Bronchial epithelial cell (primary cell): ENCODE results near the gene MGMT. TPM values are rescaled to one million over a fixed set of nuclear protein-coding genes. Genes with fewer than 3 reads are reported as not detected.

Experiments
- DNase-seq: peaks from one replicate; pipeline ENCODE4 v3.0.0-alpha.2; 2010; ENCODE audit warnings: low read depth
- FAIRE-seq: peaks from 2 replicates; lab custom pipeline; 2011; peaks lifted over from hg19 to GRCh38; lab: Jason Lieb, UNC
- H3K27me3 ChIP-seq: 2 replicates; pipeline ENCODE4 v1.5.1; 2011; ENCODE audit warnings: low read length; ENCODE audit not compliant: control insufficient read depth, insufficient read depth
- H3K36me3 ChIP-seq: 2 replicates; pipeline ENCODE4 v1.5.1; 2011; ENCODE audit warnings: low read length; ENCODE audit not compliant: control insufficient read depth, insufficient read depth
- H3K4me3 ChIP-seq: 2 replicates; pipeline ENCODE4 v1.5.1; 2011; ENCODE audit warnings: mild to moderate bottlenecking, low read depth, low read length, control low read depth
- total RNA-seq: library from RNA; depleted of rRNA; stranded (reverse); fragments of >200 nt; gene quantifications from 2 replicates; pipeline ENCODE4 v1.2.1, GENCODE V29; 2014
- TF ChIP-seq, protein P1 (sequence below): IDR thresholded peaks from 2 replicates; pipeline ENCODE4 v1.5.1; 2011; ENCODE audit warnings: mild to moderate bottlenecking, moderate library complexity, low read length, control low read depth, inconsistent platforms; ENCODE audit not compliant: insufficient read depth, severe bottlenecking

MGMT gene
- total RNA-seq, 1 donor from 2014 or later = 19.7 TPM

DNA sequence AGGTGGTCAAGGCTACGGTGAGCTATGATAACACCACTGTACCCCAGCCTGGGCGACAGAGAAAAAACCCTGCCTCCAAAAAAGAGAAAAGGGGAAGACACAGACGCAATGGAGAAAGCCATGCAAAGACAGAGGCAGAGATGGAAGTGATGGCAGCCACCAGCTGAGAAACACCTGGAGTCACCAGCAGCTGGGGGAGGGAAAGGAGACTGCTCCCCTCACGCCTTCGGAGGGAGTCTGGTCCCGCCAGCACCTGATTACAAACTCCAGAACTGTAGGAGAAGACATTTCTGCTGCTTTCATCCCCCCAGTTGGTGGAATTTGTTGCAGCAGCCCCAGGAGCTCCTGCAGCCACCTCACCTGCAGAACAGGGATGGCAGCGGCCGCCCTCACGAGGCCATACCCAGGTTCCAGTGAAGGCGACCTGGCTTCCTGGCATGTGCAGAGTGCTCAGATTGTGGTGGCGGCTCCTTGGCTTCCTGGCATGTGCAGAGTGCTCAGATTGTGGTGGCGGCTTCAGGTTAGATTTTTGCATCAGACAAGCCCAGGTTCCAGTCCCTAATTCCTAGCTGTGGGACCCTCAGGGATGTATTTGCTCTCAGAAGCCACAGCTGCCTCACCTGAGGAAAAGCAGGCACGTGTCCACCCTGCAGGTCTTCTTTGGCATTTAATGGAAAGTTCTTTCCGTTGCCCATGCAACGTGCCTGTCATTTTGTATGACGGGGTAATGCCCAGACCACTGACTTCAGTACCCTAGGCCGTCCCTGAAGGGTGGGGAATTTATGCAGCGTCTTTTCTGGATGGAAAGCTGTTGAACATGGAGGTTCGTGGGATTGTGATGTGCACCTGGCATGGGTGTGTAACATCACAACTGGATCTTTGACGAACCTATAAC is 314.1 kb downstream of the MGMT start:
- no peaks in the 10 kb centered on the region for H3K36me3 ChIP-seq
- no peak for FAIRE-seq

DNA sequence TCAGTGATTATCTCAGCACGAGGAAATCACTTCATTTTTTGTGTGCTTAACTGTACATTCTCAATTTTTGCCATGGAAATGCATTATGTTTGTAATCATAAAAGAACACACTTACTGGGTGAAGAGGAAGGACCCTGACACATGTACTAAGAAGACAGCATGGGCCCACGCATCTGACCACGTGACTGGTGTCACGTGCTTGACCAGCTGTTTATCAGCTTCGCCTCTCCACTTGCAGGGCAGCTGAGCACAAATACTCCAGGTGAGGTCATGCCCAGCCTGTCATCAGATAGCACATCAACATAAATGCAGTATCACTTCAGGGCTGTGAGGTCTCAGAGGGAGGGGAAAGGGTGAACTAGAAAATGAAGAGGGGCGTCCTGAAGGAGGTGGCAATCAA is 317.2 kb downstream of the MGMT start:
- DNase-seq (no peak), FAIRE-seq (no peak)
- TF ChIP-seq, protein P1, sequence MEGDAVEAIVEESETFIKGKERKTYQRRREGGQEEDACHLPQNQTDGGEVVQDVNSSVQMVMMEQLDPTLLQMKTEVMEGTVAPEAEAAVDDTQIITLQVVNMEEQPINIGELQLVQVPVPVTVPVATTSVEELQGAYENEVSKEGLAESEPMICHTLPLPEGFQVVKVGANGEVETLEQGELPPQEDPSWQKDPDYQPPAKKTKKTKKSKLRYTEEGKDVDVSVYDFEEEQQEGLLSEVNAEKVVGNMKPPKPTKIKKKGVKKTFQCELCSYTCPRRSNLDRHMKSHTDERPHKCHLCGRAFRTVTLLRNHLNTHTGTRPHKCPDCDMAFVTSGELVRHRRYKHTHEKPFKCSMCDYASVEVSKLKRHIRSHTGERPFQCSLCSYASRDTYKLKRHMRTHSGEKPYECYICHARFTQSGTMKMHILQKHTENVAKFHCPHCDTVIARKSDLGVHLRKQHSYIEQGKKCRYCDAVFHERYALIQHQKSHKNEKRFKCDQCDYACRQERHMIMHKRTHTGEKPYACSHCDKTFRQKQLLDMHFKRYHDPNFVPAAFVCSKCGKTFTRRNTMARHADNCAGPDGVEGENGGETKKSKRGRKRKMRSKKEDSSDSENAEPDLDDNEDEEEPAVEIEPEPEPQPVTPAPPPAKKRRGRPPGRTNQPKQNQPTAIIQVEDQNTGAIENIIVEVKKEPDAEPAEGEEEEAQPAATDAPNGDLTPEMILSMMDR = no peak
- Histone ChIP-seq H3K4me3 (no peak overlapping the region), H3K27me3 (no peaks in the 10 kb centered on the region), H3K36me3 (no peaks in the 10 kb centered on the region)

More for the DNA sequence above, 314.1 kb downstream of the MGMT start:
- no peak overlapping the region for H3K4me3 ChIP-seq
- H3K27me3 ChIP-seq = no peaks in the 10 kb centered on the region
- no peak for DNase-seq
- TF ChIP-seq, protein P1 = no peak

DNA sequence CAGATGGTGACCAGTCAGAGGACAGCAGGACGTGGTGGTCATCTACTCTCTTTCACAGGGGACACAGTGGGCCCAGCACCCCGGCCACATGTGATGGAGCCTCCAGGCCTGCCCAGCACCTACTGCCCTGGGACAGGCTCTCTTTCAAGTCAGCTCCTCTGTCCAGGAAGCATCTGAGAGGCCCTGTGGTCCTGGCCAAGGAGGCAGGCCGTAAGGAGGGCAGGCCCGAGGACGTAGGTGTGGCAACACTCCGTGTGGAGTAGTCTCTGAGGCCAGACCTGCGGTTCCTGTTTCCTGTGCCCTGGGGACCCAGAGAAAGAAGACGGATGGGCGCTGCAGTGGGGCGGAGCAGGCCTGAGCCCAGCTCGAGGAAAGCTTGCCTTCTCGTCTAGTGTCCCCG is 317.9 kb downstream of the MGMT start:
- Histone ChIP-seq H3K36me3 (no peaks in the 10 kb centered on the region), H3K4me3 (no peak overlapping the region), H3K27me3 (no peaks in the 10 kb centered on the region)
- no peak for DNase-seq
- no peak for FAIRE-seq
- TF ChIP-seq, protein P1 = no peak

DNA sequence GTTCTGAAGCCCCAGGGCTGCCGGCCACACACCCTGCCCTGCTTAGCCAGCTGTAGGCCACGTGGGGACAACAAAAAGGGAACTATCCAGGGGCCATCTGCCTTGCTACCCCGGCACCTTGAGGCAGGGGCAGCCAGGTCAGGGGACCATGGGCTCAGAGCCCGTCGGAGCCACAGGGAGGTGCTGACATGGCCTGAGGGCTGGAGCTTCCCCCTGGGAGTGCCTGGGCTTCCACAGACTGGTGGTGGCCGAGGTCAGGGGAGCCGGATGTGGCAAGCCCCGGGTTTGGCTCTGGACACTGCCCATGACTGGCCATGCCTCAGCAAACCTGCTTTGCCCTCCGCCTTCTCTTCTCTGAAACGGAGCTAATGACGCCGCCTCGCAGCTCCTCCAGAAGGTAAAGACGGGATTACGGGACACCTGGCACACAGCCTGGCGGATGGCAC is 318.5 kb downstream of the MGMT start:
- TF ChIP-seq, protein P1 = no peak
- Histone ChIP-seq H3K36me3 (no peaks in the 10 kb centered on the region), H3K4me3 (no peak overlapping the region), H3K27me3 (no peaks in the 10 kb centered on the region)
- FAIRE-seq = no peak
- DNase-seq = no peak

DNA sequence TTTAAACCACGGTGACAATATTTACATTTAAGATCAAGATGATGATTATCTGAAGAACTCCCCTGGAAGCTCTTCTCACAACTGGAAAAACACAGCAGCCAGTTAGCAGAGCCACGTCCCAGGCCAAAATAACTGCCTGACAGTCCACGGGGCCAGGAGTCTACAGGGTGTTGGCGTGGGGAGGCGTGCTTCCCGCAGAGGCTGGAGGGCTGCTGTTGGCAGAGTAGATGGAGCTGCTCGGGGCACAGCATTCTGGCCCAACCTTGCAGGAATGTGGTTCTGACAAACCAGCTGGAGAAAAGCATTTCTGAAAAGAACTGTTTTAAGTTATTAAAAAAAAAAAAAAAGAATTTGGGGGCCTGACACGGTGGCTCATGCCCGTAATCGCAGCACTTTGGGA is 319.2 kb downstream of the MGMT start:
- DNase-seq (no peak), FAIRE-seq (no peak)
- Histone ChIP-seq H3K27me3 (no peaks in the 10 kb centered on the region), H3K36me3 (no peaks in the 10 kb centered on the region), H3K4me3 (no peak overlapping the region)
- TF ChIP-seq, protein P1 = no peak
